GM12892 (cell line): ENCODE results near the gene SLC5A2.
"Not testable (repeated sequence)": the region's sequence is repeated elsewhere in the genome, so short reads cannot be mapped to it uniquely, and the experiment has no call there.

Experiments
- DNase-seq: peaks from one replicate; pipeline ENCODE4 v3.0.0; 2011; ENCODE audit not compliant: insufficient read length
- FAIRE-seq: peaks from 2 replicates; lab custom pipeline; 2011; peaks lifted over from hg19 to GRCh38; lab: Jason Lieb, UNC
- POLR2A ChIP-seq: IDR thresholded peaks from 2 replicates; pipeline ENCODE4 v1.6.1; 2011; ENCODE audit warnings: low read depth, low read length, control low read depth
- POLR2AphosphoS5 ChIP-seq: IDR thresholded peaks from 2 replicates; pipeline ENCODE4 v1.6.1; 2011; ENCODE audit warnings: low read depth, low read length, control low read depth
- TAF1 ChIP-seq: IDR thresholded peaks from 2 replicates; pipeline ENCODE4 v1.6.1; 2011; ENCODE audit warnings: low read depth, mild to moderate bottlenecking, control low read depth, low read length, borderline replicate concordance

The SLC5A2 gene

GRCh38 chr16:31508706-31509195, 25.8 kb downstream of the SLC5A2 start:
- no peak for DNase-seq
- TF ChIP-seq POLR2A (no peak), POLR2AphosphoS5 (no peak), TAF1 (no peak)
- FAIRE-seq = no peak

GRCh38 chr16:31513126-31513525, 30.2 kb downstream of the SLC5A2 start:
- no peak for FAIRE-seq
- DNase-seq = no peak

GRCh38 chr16:31513884-31514283, 31.0 kb downstream of the SLC5A2 start:
- DNase-seq = no peak
- no peak for FAIRE-seq
- TF ChIP-seq TAF1 (no peak), POLR2AphosphoS5 (no peak), POLR2A (no peak)

More at GRCh38 chr16:31513126-31513525, 30.2 kb downstream of the SLC5A2 start:
- TF ChIP-seq TAF1 = no peak
- TF ChIP-seq POLR2AphosphoS5 = no peak
- no peak for TF ChIP-seq POLR2A

GRCh38 chr16:31517800-31518402, 35.0 kb downstream of the SLC5A2 start:
- no peak for TF ChIP-seq POLR2A
- no peak for TF ChIP-seq TAF1
- no peak for TF ChIP-seq POLR2AphosphoS5
- DNase-seq (no peak), FAIRE-seq (no peak)

GRCh38 chr16:31519759-31520431, 37.0 kb downstream of the SLC5A2 start:
- FAIRE-seq = no peak
- no peak for DNase-seq
- TF ChIP-seq POLR2AphosphoS5 (no peak), POLR2A (no peak), TAF1 (no peak)

GRCh38 chr16:31521368-31521767, 38.4 kb downstream of the SLC5A2 start:
- TF ChIP-seq POLR2AphosphoS5 (no peak), POLR2A (no peak), TAF1 (no peak)
- DNase-seq = no peak
- no peak for FAIRE-seq

GRCh38 chr16:31522071-31522470, 39.1 kb downstream of the SLC5A2 start:
- TF ChIP-seq POLR2A = no peak
- no peak for TF ChIP-seq TAF1
- no peak for TF ChIP-seq POLR2AphosphoS5
- DNase-seq = no peak
- FAIRE-seq = no peak

- not testable (repeated sequence) for DNase-seq, FAIRE-seq
Measured at GRCh38 chr16:31523768-31524167, 40.8 kb downstream of the SLC5A2 start.

- DNase-seq (no peak), FAIRE-seq (no peak)
- no peak for TF ChIP-seq POLR2A
- TF ChIP-seq TAF1 = no peak
Measured at GRCh38 chr16:31525113-31525512, 42.2 kb downstream of the SLC5A2 start.

- no peak for TF ChIP-seq POLR2A
- TF ChIP-seq TAF1 = no peak
- no peak for TF ChIP-seq POLR2AphosphoS5
- DNase-seq (no peak), FAIRE-seq (no peak)
Measured at GRCh38 chr16:31527734-31528274, 44.9 kb downstream of the SLC5A2 start, which contains the start of gene AHSP. Gene AHSP (plus strand): TSS chr16:31527900. CDS start chr16:31528140, 240 bp downstream.

- FAIRE-seq = no peak
- TF ChIP-seq POLR2A (no peak), TAF1 (no peak), POLR2AphosphoS5 (no peak)
- DNase-seq = no peak
Measured at GRCh38 chr16:31528523-31529107, 45.7 kb downstream of the SLC5A2 start.
